Stimulated activated CD4-positive, alpha-beta T cell treated with anti-CD3 and anti-CD28 coated beads, Interleukin-15, amount 100 ng/mL, for 24 hours (primary cell): Measurements from ENCODE around the gene ZNF609.
A peak's percentile ranks its signal among the peaks of the same experiment; 100 is the strongest.
"Not testable (repeated sequence)": the region's sequence is repeated elsewhere in the genome, so short reads cannot be mapped to it uniquely, and the experiment has no call there.

ENCODE experiments used
- DNase-seq: peaks from one replicate; pipeline ENCODE4 v3.0.0-alpha.2; 2020

ZNF609 gene

GRCh38 chr15:64589435-64590084 lies 129.2 kb downstream of the ZNF609 start:
- no peak for DNase-seq

DNA sequence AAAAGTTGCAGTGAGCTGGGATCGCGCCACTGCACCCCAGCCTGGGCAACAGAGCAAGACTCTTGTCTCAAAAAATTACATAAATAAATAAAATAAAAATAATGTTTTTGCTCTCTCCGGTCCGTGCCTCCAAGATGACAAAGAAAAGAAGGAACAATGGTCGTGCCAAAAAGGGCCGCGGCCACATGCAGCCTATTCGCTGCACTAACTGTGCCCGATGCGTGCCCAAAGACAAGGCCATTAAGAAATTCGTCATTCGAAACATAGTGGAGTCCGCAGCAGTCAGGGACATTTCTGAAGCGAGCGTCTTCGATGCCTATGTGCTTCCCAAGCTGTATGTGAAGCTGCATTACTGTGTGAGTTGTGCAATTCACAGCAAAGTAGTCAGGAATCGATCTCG lies 132.5 kb downstream of the ZNF609 start:
- not testable (repeated sequence) for DNase-seq

- no peak for DNase-seq
Measured at GRCh38 chr15:64596701-64597476, 136.5 kb downstream of the ZNF609 start.

DNA sequence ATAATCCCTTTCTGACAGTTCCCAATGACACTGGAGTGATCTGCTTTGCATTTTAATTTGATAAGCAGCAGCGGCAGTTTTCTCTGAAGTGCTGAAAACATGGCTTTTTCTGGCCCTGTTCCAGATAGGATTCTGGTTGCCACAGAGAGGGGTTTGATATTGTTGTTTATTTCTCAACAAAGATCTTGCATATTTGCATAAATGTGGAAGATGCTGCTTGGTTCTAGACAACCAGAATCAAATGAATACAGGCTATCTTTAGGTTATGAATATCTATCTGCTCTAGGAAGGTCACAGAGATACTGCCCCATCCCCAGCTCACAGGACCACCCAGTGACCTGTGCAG lies 137.1 kb downstream of the ZNF609 start:
- DNase-seq: no peak

DNA sequence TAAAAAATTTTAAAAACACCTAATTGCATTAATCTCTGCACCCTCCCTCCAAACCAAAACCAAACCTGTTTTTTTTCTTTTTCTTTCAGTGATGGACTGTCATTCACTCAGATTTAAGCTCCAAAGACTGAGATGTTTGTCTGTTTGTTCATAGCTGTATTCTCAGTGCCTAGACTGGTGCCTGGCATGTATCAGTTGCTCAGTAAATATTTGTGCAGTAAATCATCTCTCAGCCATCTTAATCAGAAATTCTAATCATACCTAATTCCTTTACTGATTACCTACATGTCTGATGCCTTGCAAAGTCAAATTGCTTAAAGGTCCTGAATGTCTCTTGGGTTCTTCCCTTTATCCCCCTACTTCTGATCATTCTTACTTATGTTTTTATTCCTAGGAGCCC lies 138.8 kb downstream of the ZNF609 start:
- DNase-seq: no peak

DNA sequence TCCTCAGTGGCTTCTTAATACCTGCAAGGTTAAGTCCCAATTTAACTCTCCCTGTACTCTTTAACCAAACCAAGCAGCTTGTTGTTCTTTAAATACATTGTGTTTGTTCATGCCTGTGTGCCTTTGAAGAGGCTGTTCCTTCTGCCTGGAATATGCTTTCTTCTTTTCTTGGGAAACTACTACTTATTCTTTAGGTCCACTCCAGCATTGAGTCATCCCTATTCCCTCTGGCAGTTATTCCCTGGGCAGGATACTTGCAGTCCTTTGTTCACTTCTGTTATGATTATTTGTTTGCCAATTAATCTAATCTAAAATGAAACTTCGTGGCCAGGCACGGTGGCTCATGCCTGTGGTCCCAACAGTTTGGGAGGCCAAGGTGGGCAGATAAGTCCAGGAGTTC lies 139.3 kb downstream of the ZNF609 start:
- no peak for DNase-seq

GRCh38 chr15:64600794-64601193 lies 140.4 kb downstream of the ZNF609 start:
- DNase-seq: no peak

DNA sequence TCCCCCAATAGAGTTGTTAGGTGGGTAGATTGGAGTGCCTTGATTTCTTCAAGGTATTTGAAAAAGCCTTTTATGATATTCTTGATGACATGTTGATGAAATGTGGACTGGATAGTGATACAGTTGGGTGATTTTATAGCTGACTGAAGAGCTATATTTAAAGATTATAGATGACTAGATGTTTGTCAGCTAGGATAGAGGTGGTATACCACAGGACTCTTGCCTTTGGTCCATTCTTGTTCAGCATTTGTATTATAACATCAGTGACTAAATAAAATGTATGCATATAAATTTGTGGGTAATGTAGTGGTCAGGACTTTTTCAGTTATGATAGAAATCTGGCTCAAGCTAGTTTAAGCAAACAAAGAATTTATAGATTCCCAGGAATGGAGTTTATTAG lies 143.9 kb downstream of the ZNF609 start:
- DNase-seq: no peak

DNA sequence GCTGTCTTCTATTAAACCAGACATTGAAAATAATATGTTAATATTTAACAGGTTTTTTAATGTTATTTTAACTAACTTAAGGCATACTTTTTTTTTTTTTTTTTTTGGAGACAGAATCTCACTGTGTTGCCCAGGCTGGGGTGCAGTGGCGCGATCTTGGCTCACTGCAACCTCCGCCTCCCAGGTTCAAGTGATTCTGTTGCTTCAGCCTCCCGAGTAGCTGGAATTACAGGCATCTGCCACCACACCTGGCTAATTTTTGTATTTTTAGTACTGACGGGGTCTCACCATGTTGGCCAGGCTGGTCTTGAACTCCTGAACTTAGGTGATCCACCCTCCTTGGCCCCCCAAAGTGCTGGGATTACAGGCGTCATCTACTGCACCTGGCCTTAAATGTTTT lies 147.0 kb downstream of the ZNF609 start:
- DNase-seq: not testable (repeated sequence)

DNA sequence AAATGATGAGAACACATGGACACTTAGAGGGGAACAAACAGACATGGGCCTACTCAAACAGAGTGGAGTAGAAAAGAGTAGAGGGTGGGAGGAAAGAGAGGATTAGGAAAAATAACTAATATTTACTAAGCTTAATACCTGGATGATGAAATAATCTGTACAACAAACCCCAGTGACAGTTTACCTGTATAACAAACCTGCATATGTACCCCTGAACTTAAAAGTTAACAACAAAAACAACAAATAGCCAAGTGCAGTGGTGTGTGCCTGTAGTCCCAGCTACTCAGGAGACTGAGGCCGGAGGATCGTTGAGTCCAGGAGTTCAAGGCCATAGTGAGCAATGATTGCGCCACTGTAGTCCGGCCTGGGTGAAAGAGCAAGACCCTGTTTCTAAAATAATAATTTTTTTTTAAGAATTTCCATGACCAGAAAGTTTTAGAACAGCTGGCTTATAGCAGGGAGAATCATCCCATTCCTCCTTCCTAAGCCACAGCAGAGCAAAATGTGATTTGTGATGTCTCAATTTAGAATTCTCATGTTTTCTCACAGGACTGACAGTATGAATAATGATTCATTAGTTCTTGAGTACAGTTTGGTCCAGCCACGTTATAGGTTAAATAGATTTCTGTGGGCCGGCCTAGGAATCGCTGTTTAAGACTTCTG lies 150.0 kb downstream of the ZNF609 start:
- DNase-seq: no peak

DNA sequence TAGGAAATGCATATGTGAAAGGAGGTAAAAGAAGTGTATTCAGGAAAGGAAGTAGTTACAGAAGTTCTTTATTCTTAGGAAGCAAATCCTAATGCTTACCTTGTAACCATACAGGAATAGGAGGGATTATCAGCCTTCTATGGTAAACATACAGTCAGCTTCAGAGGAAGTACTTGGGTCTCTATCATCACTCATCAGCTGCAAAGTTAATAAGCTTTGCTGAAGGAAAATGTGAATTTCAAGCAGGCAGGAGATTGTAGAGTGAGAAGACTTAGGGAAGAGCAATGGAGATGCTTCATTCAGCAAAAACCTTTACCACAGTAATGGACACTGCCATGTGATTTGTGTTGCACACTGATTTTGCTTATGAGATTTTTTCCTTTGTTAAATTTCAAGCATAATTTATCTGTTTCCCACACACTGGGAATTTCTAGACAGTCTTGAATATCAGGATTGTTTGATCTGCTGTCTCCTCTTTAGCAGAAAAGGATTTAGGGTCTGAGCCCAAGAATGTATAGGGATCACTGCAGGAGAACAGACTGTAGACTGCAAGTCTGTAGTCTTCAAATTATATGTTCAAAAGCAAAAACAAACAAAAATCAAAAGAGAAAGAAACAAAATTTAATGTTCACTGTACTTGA lies 150.8 kb downstream of the ZNF609 start:
- DNase-seq: no peak

- no peak for DNase-seq
Measured at GRCh38 chr15:64614519-64614918, 154.1 kb downstream of the ZNF609 start.

DNA sequence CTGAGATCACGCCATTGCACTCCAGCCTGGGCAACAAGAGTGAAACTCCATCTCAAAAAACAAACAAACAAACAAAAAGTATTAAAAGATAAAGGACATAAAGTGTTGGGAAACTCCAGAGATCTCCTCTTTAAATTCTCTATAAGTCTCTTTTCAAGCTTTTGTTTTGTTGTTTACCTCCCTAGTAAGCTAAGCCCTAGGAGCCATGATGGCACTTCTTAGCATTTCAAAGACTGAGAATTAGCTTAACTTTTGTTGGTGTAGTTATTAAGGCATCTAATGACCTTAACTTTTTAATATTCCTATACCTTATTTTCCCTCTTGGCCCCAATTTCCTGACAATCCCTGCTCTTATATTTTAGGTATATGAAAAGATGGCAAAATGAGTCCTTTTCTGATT lies 157.3 kb downstream of the ZNF609 start:
- DNase-seq: no peak

DNA sequence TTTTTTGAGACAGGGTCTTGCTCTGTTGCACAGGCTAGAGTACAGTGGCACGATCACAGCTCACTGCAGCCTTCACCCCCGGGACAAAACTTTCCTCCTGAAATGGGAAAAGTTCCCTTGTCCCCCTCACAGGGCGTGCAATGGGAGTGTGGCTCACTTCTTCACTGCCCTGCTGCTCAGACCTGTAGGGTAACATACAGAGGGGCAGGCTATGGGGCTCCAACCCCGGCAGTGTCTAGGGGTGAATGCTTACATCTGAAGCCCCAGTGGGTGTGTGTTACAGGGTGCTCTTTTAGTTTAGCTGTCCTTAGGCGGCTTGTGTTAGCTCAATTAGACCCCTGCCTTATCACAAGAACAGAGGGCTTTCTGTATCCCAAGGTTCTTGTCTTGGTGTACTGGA lies 157.8 kb downstream of the ZNF609 start:
- DNase-seq: no peak

- no peak for DNase-seq
Measured at GRCh38 chr15:64618540-64618939, 158.2 kb downstream of the ZNF609 start.

DNA sequence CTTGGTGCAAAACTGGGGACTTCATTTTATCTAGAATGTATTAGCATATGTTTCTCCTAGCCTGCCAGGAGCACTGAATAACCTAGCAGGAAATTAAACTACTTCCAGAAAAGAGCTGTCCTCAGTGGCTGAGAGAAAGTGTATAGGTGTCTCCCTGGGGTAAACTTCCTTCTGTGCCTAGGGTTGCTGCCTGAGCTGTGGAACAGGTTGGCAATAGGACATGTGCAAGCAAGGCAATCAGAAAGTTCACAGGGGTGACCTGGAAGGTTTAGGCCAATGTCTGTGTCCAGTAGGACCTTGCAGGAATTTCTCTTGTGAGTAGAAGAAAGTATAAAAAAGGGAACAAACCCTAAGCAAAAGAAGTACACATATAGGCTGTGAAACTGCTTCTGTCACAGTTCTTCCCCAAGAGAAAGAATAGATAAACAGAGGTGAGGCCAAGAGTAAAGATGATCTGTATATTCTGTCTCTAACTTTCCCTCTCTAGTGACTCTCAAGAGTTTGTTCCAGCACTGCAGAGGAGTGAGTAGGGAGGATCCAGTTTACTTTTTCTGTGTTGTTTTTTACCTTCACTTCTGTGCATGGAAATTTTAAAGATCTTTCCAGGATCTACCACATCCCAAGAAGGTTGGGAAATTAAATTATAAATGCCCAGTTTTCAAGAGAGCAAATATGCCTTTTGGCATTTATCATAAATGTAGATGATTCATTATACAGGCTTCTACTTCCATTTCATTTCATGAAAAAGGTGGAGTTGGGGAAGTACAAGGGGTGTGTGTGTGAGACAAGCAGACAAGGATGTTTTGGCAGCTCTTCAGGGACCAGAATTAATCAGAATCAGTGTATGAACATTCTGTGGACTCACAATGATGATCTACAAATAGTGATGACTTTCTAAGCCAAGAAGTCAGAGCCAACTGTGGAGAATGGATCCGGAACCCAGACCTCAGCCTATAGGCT lies 159.8 kb downstream of the ZNF609 start:
- DNase-seq: no peak

DNA sequence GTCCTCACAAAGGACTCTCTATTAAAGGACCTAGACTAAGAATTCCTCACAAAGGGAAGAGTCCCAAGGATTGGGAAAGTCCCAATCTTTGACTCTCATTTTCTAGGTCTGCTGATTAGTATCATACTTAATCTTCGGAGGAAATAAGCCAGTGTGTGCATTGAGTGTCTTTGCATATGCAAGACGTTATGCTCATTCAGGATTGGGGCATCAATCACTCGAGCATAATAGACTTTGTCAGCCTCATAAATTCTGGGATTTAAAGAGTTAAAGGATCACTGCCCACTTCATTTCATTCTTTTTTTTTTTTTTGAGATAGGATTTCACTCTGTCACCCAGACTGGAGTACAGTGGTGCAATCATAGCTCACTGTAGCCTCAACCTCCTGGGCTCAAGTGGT lies 160.7 kb downstream of the ZNF609 start:
- no peak for DNase-seq

- DNase-seq: peak; percentile 33
Measured at GRCh38 chr15:64622410-64623260, 162.3 kb downstream of the ZNF609 start.

GRCh38 chr15:64623347-64623996 lies 163.1 kb downstream of the ZNF609 start:
- peak; percentile 51 for DNase-seq

DNA sequence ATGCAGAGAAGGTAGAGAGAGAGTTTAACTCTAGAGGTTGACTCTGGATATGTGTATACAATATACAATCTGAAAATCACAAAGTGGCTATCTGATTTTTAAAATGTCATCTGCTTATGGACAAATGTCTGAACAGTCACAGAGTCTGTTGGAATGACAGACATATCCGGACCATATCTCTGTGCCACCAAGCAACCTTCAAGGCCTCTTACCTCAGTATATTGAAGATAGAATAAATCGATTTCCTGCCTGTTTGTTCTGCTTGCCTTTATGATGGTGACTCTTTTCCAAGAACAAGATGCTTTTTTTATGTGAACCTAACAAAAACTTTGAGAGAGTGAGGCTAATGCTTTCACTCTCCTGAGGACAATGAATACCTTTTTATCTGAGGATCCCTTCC lies 163.9 kb downstream of the ZNF609 start:
- no peak for DNase-seq

DNA sequence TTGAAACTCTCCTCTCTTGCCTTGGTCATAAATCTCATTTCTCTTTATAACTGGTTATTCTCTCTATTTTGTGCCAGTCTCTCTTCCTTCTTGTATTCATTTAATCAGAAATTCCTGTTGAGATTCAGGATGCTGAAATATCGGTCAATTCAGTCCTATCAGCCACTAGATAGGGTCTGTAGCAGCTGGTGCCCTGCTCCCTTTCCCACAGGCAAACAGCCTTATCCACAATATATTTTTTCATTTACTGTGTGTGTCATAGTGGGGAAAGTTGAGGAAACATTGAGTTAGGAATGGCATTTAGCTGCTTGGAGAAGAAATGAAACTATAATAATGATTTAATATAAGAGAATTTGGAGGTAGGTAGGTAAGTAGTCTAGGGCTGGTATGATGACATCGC lies 168.7 kb downstream of the ZNF609 start:
- DNase-seq: no peak
